ENCODE data around the gene TEC. TPM values are rescaled to one million over a fixed set of nuclear protein-coding genes. Genes with fewer than 3 reads are reported as not detected.
"Not testable (repeated sequence)": the region's sequence is repeated elsewhere in the genome, so short reads cannot be mapped to it uniquely, and the experiment has no call there.

Gene TEC
- total and polyA plus RNA-seq, 4 experiments from 2014 or later: 0.87 to 4.2 (median 2.3) TPM

- DNase-seq: no peak
- Mint-ChIP-seq H3K27me3 (peaks cover 9 to 15% of the 10 kb centered on the region in 2 donors), H3K36me3 (no peaks in the 10 kb centered on the region), H3K4me1 (peaks cover 5 to 13% (median 7%) of the 10 kb centered on the region in 4 donors), H3K4me3 (no peak overlapping the region), H3K9me3 (peaks cover 0 to 2% (median 0%) of the 10 kb centered on the region in 8 donors), H3K27ac (no peak overlapping the region)
- intact Hi-C loops (cut with micrococcal nuclease): no loop called here
- CTCF ChIA-PET (ENCODE audit: partially characterized antibody): interaction anchor here (0.9 kb wide), 1 partner anchor 9 kb away, joined by 3 read pairs; no protein-coding TSS in a partner anchor
- Histone ChIP-seq H3K27me3 (ENCODE audit: insufficient read depth, low read length) (no peaks in the 10 kb centered on the region), H3K4me1 (ENCODE audit: insufficient read depth, low read length) (peaks cover 12% of the 10 kb centered on the region), H3K4me3 (ENCODE audit: low read length in 2 of 2) (no peak overlapping the region), H3K9me3 (ENCODE audit: control insufficient read depth in 1 of 2, low read length in 2 of 2) (no peaks in the 10 kb centered on the region), H3K36me3 (ENCODE audit: insufficient read depth, low read length) (no peaks in the 10 kb centered on the region), H3K27ac (ENCODE audit: low read depth, low read length) (no peak overlapping the region)
- POLR2A ChIA-PET (ENCODE audit: partially characterized antibody): no interaction called here
Observed at GRCh38 chr4:48300004-48300403, 30.4 kb upstream of the TEC start.

DNA sequence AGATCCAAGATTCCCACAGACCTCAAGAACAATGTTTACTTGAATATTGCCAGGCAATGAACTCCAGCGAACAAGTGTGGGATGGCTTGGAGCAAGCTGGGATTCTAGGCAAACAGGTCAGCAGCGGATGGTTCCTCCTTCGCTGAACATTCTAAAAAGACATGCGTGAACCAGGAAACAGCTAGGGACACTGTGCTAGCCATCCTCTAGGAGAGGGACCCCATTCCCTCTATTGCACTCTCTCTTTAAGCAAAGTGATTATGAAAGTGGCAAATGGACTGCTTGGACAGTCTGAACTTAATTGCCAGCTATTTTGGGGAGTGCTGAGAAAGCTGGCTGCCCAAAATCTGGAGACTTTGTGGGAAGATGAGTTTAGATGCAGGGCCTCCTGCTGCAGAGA, 29.9 kb upstream of the TEC start:
- Mint-ChIP-seq H3K36me3 (no peaks in the 10 kb centered on the region), H3K4me1 (peaks cover 5 to 13% (median 7%) of the 10 kb centered on the region in 4 donors), H3K9me3 (peaks cover 0 to 2% (median 0%) of the 10 kb centered on the region in 8 donors), H3K27me3 (peaks cover 9 to 15% of the 10 kb centered on the region in 2 donors), H3K4me3 (no peak overlapping the region), H3K27ac (no peak overlapping the region)
- ChIA-PET POLR2A (ENCODE audit: partially characterized antibody) (no interaction called here), CTCF (ENCODE audit: partially characterized antibody) (no interaction called here)
- no peak overlapping the region for H3K27ac ChIP-seq (ENCODE audit: low read depth, low read length)
- intact Hi-C loops (cut with micrococcal nuclease): no loop called here
- H3K27me3 ChIP-seq (ENCODE audit: insufficient read depth, low read length): no peaks in the 10 kb centered on the region
- no peaks in the 10 kb centered on the region for H3K9me3 ChIP-seq (ENCODE audit: control insufficient read depth in 1 of 2, low read length in 2 of 2)
- H3K4me3 ChIP-seq (ENCODE audit: low read length in 2 of 2): no peak overlapping the region
- peaks cover 12% of the 10 kb centered on the region for H3K4me1 ChIP-seq (ENCODE audit: insufficient read depth, low read length)
- H3K36me3 ChIP-seq (ENCODE audit: insufficient read depth, low read length): no peaks in the 10 kb centered on the region
- no peak for DNase-seq

DNA sequence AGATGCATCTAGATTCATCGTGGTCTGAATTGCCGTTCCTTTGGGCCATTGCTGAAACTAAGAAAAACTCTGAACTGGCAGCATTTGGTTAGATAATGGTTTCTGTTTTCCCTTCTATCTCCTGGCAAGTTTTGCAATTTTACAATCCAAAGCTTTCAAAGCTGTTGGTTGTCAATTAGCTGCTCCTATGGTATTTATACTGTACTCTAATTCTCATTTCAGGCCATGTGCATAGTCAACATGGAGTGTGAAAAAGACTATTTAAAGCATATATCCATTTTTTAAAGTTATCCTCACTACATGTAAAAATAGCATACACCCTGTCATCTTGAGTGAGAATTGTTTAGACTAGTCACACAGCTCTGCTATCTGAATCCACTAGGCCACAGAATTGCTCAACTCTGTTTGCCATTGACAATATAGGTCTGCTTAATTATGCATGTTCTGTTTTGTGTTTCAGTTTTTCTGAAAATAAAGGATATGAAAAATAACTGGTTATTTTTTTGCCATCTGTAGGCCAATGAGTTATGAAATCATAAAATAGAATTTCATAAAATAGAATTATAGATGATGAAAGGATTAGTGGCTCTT, 27.7 kb upstream of the TEC start:
- H3K27me3 ChIP-seq (ENCODE audit: insufficient read depth, low read length): no peaks in the 10 kb centered on the region
- peaks cover 0 to 3% (median 0%) of the 10 kb centered on the region in 8 donors for H3K9me3 Mint-ChIP-seq
- H3K4me1 ChIP-seq (ENCODE audit: insufficient read depth, low read length): peaks cover 12% of the 10 kb centered on the region
- DNase-seq: no peak
- ChIA-PET POLR2A (ENCODE audit: partially characterized antibody) (no interaction called here), CTCF (ENCODE audit: partially characterized antibody) (interaction anchor here (0.6 kb wide), 1 partner anchor 365 kb away, joined by 3 read pairs; no protein-coding TSS in a partner anchor)
- intact Hi-C loops (cut with micrococcal nuclease): no loop called here
- H3K27ac Mint-ChIP-seq: no peak overlapping the region
- no peak overlapping the region for H3K4me3 ChIP-seq (ENCODE audit: low read length in 2 of 2)
- H3K4me3 Mint-ChIP-seq: no peak overlapping the region
- H3K27me3 Mint-ChIP-seq: peaks cover 6 to 9% of the 10 kb centered on the region in 2 donors
- no peaks in the 10 kb centered on the region for H3K36me3 ChIP-seq (ENCODE audit: insufficient read depth, low read length)
- H3K36me3 Mint-ChIP-seq: no peaks in the 10 kb centered on the region
- H3K4me1 Mint-ChIP-seq: peaks cover 5 to 13% (median 7%) of the 10 kb centered on the region in 4 donors
- no peaks in the 10 kb centered on the region for H3K9me3 ChIP-seq (ENCODE audit: control insufficient read depth in 1 of 2, low read length in 2 of 2)
- no peak overlapping the region for H3K27ac ChIP-seq (ENCODE audit: low read depth, low read length)

DNA sequence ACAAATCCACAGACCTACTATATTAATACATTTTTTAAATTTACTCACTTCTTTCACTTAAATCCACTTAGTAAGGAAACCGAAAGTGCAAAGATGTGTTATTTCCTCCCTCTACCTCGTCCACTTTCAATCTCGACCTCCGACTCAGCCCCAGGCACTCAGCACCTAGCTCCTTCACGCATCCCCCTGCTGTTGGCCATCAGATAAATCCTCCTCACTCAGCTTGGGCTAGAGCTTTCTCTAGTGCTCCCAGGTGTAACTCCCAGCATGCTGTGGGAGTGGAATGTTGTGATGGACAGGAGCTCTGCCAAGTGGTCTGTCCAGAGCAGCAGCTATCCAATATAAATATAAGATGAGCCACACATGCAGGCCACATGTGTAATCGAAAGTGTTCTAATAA, 26.7 kb upstream of the TEC start:
- Mint-ChIP-seq H3K4me3 (peak overlapping the region; percentile 31 to 81 (median 75)), H3K9me3 (peaks cover 0 to 3% (median 0%) of the 10 kb centered on the region in 8 donors), H3K27me3 (peaks cover 2 to 4% of the 10 kb centered on the region in 2 donors), H3K27ac (peak overlapping the region in 4 of 7 donors; percentile 59 to 73 (median 68)), H3K36me3 (no peaks in the 10 kb centered on the region), H3K4me1 (peaks cover 5 to 13% (median 7%) of the 10 kb centered on the region in 4 donors)
- H3K4me1 ChIP-seq (ENCODE audit: insufficient read depth, low read length): peaks cover 12% of the 10 kb centered on the region
- H3K9me3 ChIP-seq (ENCODE audit: control insufficient read depth in 1 of 2, low read length in 2 of 2): no peaks in the 10 kb centered on the region
- ChIA-PET CTCF (ENCODE audit: partially characterized antibody) (interaction anchor here (1.0 kb wide), 1 partner anchor 21 kb away, joined by 3 read pairs; no protein-coding TSS in a partner anchor), POLR2A (ENCODE audit: partially characterized antibody) (no interaction called here)
- no peak overlapping the region for H3K4me3 ChIP-seq (ENCODE audit: low read length in 2 of 2)
- no peak overlapping the region for H3K27ac ChIP-seq (ENCODE audit: low read depth, low read length)
- no peaks in the 10 kb centered on the region for H3K36me3 ChIP-seq (ENCODE audit: insufficient read depth, low read length)
- intact Hi-C loops (cut with micrococcal nuclease): no loop called here
- no peak for DNase-seq
- H3K27me3 ChIP-seq (ENCODE audit: insufficient read depth, low read length): no peaks in the 10 kb centered on the region

- Histone ChIP-seq H3K27ac (ENCODE audit: low read depth, low read length) (no peak overlapping the region), H3K36me3 (ENCODE audit: insufficient read depth, low read length) (no peaks in the 10 kb centered on the region), H3K4me1 (ENCODE audit: insufficient read depth, low read length) (peaks cover 12% of the 10 kb centered on the region), H3K27me3 (ENCODE audit: insufficient read depth, low read length) (no peaks in the 10 kb centered on the region), H3K9me3 (ENCODE audit: control insufficient read depth in 1 of 2, low read length in 2 of 2) (no peaks in the 10 kb centered on the region), H3K4me3 (ENCODE audit: low read length in 2 of 2) (no peak overlapping the region)
- DNase-seq: no peak
- peaks cover 0 to 3% (median 0%) of the 10 kb centered on the region in 8 donors for H3K9me3 Mint-ChIP-seq
- ChIA-PET CTCF (ENCODE audit: partially characterized antibody) (interaction anchor here (1.4 kb wide), 1 partner anchor 8 kb away, joined by 4 read pairs; no protein-coding TSS in a partner anchor), POLR2A (ENCODE audit: partially characterized antibody) (no interaction called here)
- intact Hi-C loops (cut with micrococcal nuclease): no loop called here
- no peak overlapping the region for H3K27ac Mint-ChIP-seq
- no peak overlapping the region for H3K4me3 Mint-ChIP-seq
- H3K36me3 Mint-ChIP-seq: no peaks in the 10 kb centered on the region
- peaks cover 6 to 13% (median 8%) of the 10 kb centered on the region in 4 donors for H3K4me1 Mint-ChIP-seq
- peaks cover 3 to 5% of the 10 kb centered on the region in 2 donors for H3K27me3 Mint-ChIP-seq
Observed at GRCh38 chr4:48295116-48295515, 25.5 kb upstream of the TEC start.

DNA sequence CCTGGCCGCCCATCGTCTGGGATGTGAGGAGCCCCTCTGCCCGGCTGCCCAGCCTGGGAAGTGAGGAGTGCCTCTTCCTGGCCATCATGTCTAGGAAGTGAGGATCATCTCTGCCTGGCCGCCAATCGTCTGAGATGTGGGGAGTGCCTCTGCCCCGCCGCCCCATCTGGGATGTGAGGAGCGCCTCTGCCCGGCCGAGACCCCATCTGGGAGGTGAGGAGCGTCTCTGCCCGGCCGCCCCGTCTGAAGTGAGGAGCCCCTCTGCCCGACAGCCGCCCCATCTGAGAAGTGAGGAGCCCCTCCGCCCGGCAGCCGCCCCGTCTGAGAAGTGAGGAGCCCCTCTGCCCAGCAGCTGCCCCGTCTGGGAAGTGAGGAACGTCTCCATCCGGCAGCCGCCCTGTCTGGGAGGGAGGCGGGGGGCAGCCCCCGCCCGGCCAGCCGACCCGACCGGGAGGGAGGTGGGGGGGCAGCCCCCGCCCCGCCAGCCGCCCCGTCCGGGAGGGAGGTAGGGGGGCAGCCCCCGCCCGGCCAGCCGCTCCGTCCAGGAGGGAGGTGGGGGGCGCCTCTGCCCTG, 22.7 kb upstream of the TEC start:
- H3K27me3 Mint-ChIP-seq; H3K27me3 ChIP-seq (ENCODE audit: insufficient read depth, low read length); H3K27ac Mint-ChIP-seq; H3K36me3 Mint-ChIP-seq; POLR2A ChIA-PET (ENCODE audit: partially characterized antibody); H3K4me3 ChIP-seq (ENCODE audit: low read length in 2 of 2); H3K36me3 ChIP-seq (ENCODE audit: insufficient read depth, low read length); H3K9me3 ChIP-seq (ENCODE audit: control insufficient read depth in 1 of 2, low read length in 2 of 2); intact Hi-C loops (cut with micrococcal nuclease); H3K27ac ChIP-seq (ENCODE audit: low read depth, low read length); H3K4me3 Mint-ChIP-seq; H3K9me3 Mint-ChIP-seq; DNase-seq: not testable (repeated sequence)
- H3K4me1 ChIP-seq (ENCODE audit: insufficient read depth, low read length): peaks cover 12% of the 10 kb centered on the region
- peaks cover 6 to 13% (median 8%) of the 10 kb centered on the region in 4 donors for H3K4me1 Mint-ChIP-seq
- CTCF ChIA-PET (ENCODE audit: partially characterized antibody): interaction anchor here (1.2 kb wide), 1 partner anchor 165 kb away, joined by 3 read pairs; no protein-coding TSS in a partner anchor

DNA sequence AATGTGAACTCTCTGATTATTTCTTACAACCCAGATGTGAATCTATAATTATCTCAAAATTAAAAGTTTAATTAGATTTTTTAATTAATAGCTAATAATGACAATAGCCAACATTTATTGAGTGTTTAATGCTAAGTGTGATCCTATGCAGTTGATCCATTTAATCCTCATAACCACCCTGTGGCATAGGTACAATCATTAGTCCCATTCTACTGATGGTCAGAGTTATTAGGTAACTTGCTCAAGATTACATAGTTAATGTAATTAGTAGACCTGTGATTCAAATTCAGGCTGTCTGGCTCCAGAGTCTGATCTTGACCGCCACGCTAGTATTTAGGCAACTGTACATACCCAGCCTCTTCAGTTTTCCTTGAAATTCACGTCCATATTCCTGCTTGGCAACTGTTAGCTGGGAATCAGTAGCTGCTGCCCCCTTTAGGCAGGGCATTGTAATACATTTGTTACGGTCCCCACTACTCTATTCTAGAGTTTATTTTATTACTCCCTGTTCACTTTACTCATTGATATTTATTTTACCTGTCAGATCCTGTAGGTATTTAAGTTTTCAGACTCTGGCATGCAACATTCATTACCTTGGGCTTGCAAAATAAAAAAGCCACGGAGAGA, 20.6 kb upstream of the TEC start:
- no peaks in the 10 kb centered on the region for H3K36me3 Mint-ChIP-seq
- H3K9me3 Mint-ChIP-seq: peaks cover 0 to 9% (median 3%) of the 10 kb centered on the region in 8 donors
- Histone ChIP-seq H3K9me3 (ENCODE audit: control insufficient read depth in 1 of 2, low read length in 2 of 2) (no peaks in the 10 kb centered on the region), H3K36me3 (ENCODE audit: insufficient read depth, low read length) (no peaks in the 10 kb centered on the region), H3K27me3 (ENCODE audit: insufficient read depth, low read length) (no peaks in the 10 kb centered on the region), H3K4me1 (ENCODE audit: insufficient read depth, low read length) (peaks cover under 1% of the 10 kb centered on the region), H3K4me3 (ENCODE audit: low read length in 2 of 2) (no peak overlapping the region), H3K27ac (ENCODE audit: low read depth, low read length) (no peak overlapping the region)
- peaks cover 0 to 2% (median under 1%) of the 10 kb centered on the region in 4 donors for H3K4me1 Mint-ChIP-seq
- CTCF ChIA-PET (ENCODE audit: partially characterized antibody): interaction anchor here (0.7 to 1.4 kb wide), 7 partner anchors 15 to 166 kb away, joined by 3 to 7 read pairs (median 3); no protein-coding TSS in a partner anchor
- H3K27ac Mint-ChIP-seq: no peak overlapping the region
- intact Hi-C loops (cut with micrococcal nuclease): no loop called here
- peaks cover 2 to 5% of the 10 kb centered on the region in 2 donors for H3K27me3 Mint-ChIP-seq
- no peak overlapping the region for H3K4me3 Mint-ChIP-seq
- POLR2A ChIA-PET (ENCODE audit: partially characterized antibody): no interaction called here
- DNase-seq: no peak

Data from CD4-positive, alpha-beta memory T cell (primary cell).